GM21528 (cell line): ENCODE measurements around the gene RNU6-8.
A peak's percentile ranks its signal among the peaks of the same experiment; 100 is the strongest.

ENCODE experiments used
- ATAC-seq: cut with Tn5 transposase; IDR thresholded peaks from one replicate; pipeline ENCODE4 v1.9.1; 2021; ENCODE audit warnings: mild to moderate bottlenecking, moderate library complexity; ENCODE audit not compliant: unreplicated experiment, low FRiP score

The RNU6-8 gene

DNA sequence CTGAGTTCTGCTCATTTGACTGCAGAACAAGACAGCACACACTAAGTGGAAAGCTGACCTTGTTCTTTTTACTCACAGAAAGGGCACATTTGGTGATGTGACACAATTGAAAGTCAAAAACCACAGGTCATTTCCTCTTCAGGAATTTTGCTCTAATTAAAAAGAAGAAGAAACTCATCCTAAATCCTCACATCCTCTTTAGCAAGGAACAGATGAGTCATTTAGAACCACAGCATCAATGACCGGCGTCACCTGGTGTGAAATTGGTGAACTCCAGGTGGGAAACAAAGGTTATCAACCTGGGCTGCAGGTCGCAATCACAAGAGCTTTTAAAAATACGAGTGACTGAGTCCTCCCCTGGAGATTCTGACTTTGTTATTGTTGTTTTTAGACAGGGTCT, 2.9 kb upstream of the RNU6-8 start:
- ATAC-seq = no peak

DNA sequence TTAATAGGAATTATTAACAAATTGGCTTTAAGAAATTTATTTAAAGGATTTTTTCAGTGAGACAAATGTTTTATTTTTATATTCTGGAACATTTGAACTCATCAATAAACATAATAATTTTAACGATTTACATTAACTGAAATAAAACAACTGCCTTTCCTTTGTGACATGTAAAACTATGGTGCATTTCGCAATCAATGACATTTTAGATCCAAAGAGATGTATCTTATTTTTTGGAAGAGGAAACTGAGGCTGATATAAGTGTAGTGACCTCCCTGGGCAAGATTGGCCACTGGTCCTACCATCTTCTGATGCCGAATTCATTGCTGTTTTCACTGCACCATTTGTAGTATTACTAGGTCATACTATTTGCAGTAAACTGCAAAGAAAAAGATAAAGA, 2.5 kb upstream of the RNU6-8 start:
- ATAC-seq = no peak

DNA sequence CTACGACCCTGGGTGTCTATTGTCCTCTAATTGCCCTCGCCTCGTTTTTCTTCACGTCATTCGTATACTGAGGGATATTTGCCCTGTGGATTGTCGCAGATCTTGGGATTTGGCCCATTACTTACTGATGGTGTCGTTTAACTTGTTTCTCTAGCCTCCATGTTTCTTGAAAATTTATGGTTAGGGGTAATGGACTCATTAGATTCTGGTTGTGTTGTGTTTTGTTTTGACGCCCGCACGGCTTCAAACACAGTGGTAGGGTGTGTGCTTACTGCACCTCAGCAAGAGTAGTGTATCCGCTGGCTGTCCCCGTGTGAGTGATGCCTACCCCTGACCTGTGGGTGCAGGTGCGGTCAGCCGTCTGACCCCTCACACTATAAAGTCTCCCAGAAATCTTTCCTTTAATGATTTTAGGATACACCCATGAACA, 874 bp upstream of the RNU6-8 start:
- ATAC-seq = no peak

DNA sequence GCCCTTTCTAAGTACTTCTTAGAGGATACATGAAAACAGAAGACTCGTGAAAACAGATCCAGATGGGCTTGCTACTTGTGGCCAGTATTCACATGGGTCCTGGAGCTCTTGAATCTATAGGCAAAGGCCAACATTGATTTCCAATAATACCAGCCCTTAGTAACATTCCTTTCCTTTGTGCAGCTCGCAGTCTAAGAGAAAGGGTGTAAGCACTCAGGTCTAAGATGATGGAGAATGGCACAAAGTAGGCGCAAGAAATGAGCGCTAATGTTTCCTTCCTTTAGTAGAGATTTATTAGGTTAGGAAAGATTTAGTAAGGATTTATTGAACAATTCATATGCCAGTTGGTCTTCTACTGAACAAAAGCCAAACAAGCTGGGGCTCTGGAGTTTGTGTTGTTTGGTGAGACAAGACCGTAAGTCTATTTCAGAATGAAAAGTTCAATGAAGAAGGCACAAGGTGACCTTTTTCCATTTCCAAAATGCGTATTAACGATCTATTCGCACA, 525 bp downstream of the RNU6-8 start:
- ATAC-seq = no peak

DNA sequence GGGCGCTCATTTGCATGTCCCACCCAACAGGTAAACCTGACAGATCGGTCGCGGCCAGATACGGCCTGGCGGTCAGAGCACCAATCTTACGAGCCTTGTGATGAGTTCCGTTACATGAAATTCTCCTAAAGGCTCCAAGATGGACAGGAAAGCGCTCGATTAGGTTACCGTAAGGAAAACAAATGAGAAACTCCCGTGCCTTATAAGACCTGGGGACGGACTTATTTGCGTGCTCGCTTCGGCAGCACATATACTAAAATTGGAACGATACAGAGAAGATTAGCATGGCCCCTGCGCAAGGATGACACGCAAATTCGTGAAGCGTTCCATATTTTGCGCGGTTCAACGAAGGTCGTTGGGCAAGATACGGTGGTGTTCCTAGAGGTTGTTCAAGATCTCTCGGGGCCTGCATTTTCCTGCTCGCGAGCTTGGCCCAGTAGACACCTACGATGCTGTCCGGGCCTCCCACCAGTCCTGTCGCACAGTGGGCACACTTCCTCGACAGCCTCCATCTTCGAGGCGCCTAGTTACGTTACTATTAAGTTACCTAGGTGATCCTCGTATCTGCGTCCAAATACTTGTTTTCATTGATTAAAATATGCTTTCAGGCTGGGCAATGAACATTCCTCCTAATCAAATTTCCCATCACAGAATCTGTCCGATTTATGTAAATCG, 1.1 kb downstream of the RNU6-8 start, which contains the start of gene RNU6-7:
Gene RNU6-7 (plus strand): TSS at position 230 of the 675 bp plus-strand sequence.
- ATAC-seq = no peak

DNA sequence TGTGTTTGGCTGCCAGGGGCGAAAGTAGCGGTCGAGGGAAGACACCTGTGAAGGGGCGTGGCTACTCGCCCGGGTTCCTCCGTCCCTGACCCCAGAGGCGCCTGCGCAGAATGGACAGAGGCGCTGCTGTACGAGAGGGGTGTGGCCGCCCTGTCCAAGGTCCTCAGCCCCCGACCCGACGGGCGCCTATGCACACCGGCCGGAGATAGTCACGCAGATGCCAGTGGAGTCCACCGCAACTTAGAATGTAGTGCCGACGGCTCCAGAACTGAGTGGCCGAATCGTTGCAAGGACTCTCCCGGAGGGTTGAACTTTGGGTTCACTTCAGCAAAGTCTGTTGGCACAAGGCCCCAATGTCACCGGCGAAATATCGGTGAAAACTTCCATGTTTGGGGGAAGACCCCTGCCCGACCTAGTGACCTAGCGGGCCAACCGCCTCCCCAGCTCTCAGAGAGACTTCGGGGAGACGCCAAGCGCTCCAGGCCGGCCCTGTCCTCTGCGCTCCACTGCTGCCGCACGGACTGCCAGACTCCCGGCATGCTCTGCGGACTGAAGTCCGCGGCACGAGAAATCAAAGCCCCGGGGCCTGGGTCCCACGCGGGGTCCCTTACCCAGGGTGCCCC, 1.8 kb downstream of the RNU6-8 start:
- ATAC-seq = peak; percentile 58

DNA sequence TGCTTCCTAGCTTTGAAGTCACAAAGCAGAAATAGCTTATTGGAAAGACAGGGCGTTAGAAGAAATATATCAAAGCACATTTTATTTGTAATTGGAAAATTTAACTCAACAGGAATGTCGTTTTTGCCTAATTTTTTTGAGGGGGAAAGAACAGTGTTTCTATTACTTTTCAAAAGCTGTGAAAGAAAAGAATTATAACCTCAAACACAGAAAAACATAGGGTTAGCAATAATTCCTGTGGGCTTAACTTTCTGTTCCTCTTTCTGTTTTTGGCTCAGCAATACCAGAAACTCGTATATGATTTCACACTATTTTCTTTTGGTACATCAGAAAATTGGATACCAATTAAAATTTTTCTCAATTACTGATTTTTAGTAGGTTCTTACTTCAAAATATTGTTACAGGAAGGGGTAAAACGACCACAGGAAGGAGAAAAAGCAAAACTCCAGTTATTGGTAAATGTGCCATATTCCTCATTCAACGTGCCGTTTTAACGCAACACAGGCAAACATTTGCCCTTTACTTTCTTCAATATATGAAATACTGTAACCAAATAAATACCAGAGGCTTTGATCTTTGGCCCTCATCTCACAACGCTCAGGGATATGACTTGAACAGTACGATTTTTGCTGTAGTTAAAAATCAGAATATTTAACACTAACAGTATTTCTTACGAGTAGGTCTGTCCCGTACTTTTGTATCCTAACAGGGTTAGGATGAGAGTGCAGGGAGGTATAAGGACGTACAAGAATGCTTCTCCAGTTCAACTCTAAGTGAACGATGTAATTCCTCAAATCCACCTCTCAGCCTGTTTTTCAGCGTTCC, 2.5 kb downstream of the RNU6-8 start:
- ATAC-seq = no peak

DNA sequence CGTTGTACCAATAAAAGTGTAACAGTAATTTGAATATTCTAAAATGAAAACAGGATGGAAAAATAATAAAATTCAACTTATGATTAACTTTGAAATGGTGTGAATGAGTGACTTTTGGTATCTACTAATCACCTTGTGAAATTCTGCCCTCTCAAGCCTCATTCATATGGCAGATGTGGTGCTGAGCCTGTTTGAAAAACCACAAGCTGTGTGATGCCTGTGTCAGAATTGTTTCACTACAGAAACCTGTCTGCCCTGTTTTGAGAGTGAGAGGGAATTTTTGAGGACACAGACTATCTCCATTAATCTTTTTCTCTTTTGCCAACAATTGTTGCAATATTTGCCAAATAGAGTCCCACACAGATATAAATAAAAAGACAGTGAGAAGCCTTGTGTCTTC, 5.2 kb downstream of the RNU6-8 start:
- ATAC-seq = peak; percentile 39

DNA sequence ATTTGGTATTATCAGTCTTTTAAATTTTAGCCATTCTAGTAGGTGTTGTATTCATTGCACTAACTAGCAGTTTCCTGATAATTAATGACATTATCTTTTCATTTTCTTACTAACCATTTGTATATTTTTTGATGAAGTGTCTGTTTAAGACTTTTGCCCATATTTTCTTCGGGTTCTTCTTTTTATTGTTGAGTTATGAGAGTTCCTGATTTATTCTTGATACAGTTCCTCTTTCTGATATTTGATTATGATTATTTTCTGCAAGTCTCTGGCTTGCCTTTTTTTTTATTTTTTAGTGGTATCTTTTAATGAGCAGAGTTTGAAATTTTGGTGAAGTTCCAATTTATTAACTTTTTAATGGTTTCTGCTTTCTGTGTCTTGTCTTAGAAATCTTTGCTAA, 7.4 kb downstream of the RNU6-8 start:
- no peak for ATAC-seq

DNA sequence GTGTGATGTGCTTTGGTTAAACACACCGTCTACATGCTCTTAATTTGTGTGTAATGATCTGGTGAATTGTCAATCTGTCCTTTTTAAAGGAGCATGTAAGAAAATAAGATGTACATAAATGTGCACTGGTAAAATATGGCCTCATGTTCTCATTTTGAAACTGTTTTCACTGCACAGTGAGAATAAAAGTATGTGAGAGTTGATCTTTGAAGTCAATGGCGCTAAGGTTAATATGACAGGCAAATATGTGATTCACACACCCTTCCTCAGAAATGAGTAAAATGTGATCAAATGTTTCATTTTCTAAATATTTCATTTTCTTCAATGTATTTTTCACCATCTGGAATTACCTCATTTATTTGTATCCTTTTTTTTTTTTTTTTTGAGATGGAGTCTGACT, 9.5 kb downstream of the RNU6-8 start:
- ATAC-seq = no peak

DNA sequence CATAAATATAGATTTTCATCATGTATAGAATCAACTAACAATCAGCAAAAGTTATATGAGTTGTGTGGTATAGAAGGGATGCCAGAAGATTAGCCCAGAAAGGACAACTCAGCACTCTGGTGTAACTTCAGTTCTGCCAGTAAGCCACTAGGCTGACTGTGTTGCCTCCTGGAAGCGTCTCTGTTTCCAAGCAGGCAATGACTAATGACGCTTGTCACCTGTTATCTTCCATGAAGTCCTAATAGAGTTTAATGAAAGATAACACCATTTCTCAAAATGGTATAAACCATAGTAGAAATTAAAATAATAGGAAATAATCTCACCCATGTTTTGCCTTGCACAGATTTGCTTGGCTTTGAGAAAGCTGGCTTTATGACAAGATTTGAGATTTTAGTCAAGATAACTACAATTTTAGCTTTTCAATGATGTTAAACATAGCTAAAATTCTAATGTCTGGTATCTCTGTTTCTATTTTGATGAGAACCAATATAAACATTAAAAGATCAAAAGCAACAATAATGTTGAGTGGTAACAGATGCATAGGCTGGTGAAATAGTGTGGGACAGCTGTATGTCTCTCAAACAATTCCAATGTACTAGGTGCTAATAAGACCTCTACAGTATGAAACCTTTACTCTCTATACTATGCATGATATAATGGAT, 10.2 kb downstream of the RNU6-8 start:
- ATAC-seq = no peak

DNA sequence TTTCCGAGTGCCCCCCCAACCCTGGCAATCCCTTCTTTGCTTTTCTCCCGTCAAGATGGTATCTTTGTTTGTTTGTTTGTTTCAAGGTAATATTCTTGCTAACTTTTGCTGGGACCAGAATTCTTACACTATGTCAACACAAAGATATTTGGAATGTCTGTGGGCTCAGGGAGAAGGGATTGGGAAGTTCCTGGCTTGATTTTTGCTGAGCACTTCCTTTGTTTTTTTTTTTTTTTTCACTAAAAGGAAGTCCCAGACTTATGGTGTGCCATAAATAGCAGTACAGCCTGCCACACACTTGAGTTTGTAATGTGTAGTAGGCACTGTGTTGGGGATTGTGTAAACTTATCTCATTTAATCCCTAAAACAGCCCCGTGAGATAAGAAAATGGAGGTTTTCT, 12.4 kb downstream of the RNU6-8 start:
- no peak for ATAC-seq

DNA sequence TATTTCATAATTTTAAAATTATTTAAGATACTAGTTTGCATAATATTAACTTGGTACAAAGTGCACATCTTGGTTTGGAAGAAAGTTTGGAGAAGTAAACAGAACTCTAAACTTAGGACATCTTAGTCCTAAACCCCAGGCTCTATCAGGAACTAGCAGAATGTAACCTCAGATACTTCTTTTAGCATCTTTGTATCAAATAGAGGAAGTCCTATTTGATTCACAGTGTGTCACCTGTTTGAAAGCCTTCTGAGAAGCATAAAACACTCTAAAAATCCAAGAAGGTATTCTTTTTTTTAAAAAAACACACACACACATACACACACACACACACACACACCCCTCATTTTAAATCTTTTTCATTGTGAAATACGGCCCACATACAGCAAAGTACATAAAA, 13.3 kb downstream of the RNU6-8 start:
- ATAC-seq = no peak

DNA sequence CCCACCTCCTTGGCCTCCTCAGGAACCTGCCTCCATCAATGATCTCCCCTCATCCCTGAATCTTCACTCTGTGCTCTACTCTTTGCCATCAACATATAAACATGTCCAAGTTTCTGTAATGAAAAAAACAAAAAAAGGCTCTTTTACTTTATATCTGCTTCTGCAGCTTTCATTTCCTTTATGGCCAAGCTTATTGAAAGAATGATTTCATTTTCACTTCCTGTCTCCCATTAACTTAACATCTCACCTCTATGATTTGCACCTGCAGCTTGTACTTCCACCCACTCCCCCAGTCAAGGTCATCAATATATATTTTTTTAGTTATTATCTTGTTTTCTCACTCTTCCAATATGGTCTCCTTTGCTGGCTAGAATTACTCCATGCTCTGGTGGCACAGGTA, 16.8 kb downstream of the RNU6-8 start:
- ATAC-seq = peak; percentile 74

DNA sequence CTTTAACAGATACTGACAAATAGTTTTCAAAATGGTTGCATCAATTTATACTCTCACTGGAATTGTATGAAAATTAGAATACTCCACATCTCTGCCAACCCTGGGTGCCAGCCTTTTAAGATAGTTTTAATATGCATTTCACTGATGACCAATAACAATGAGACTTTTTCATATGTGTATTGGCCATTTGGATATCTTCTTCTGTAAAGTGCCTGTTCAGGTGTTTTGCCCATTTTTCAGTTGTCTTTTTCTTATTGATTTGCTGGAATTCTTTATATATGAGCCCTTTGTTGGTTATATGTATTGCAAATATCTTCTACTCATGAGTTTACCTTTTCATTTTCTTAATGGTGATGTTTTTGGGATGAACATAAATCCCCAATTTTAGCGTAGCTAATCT, 18.0 kb downstream of the RNU6-8 start:
- no peak for ATAC-seq

DNA sequence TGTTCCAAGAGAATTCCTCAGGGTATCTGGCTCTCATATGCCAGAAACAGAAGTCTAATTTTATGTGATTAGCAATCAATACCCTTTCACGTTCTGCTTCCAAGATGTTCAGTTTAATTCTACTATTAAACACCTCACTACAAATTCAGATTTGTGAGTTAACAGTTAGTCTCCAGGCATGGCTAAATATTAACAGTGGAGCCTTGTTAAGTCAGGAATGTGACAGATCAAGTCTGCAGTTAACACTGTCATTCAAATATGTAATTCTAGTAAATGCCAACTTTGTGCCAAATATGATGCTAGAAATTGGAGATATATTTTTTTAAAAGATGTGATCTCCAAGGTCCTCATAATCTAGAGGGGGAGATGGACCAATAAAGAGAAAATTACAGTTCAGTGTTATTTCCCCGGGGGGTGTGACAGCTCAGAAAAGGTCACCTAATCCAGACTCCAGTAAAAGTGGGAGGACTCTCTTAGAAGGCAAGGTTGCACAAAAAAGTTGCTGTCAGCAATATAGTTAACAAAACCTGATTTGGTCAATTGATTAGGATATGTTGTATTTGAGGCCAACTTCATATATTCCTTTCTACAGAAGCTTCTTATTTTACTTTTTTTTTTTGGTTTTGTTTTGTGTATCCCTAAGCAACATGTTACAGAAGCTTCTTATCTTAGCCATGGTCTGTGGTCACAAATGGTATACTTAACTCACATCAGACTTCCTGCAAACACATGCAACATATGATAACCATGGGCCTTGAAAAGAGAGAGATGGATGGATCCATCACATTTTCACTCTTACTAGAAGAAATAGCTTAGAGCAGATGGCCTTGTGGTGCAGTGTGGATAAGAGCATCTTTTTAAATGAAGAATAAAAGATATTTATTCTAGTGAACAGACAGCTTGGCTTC, 19.7 kb downstream of the RNU6-8 start:
- ATAC-seq = no peak

DNA sequence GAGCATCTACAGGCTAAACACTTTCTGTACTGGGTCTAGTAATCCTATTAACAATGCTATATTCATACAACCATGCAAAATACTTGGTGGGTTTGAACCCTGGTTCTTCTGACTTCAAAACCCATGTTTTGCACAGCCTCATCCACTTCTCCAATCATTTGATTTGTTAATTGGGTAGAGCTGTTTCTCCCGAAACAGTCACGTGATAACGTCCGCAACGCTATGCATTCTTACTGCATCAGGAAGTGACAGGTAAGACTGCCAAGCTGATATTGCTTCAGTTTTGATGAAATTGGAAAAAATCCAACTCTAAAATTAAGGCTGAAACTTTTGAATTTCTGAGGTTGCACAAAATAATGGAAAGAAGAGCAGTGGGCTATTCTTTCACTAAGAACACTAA, 31.6 kb downstream of the RNU6-8 start:
- ATAC-seq = no peak

DNA sequence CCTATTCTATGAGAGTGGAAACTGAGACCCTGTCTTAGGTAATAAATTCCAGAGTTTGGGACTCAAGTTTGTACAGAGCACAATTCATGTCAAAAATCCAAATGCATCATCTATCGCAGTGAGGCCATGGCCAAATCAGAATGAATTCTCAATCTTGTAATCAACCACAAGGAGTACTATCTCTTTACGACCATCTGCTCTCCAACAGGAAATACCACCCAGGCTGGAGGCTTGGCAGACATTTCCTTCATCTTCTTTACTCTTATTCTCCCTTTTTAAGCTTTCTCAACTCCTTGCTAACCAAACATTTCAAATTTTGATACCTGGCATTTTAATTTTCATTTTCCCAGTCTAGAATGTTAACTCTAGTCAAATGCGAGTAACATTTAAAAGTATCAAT, 33.9 kb downstream of the RNU6-8 start:
- no peak for ATAC-seq

DNA sequence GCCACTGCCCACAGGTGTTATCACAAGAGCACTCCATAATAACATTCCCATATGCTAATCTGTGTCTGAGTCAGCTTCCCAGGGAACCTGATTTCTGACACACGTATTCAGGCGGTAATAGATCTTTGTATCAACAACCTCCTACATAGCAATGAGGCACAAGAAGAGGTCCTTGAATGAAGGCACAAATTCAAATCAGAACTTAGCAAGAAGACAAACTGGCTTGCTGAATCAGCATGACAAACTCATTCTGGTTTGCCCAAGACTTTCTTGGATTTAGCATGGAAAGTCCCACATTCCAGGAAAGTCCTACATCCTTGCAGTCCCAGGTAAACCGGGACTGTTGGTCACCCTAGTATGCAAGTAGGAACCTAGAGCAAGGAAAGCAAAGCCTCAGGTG, 35.2 kb downstream of the RNU6-8 start:
- no peak for ATAC-seq

DNA sequence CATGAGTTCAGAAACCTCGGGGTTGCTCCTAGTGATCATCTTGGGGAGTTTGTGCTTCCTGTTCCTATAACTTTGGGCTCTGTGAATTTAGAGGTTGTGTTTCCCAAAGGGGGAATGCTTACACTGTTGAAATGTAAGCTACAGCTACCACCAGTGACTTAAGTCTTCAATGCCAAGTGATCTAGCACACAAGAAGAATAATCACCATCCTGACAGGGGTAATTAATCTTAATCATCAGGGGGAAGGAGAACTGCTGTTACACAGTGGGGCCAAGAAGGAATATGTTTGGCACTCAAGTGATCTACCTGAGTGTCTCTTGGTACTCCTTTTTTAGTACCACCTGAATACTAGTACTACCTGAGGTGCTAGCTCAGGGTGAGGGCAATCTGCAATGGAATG, 36.1 kb downstream of the RNU6-8 start:
- no peak for ATAC-seq
